Measurements from ENCODE around the gene FAN1. TPM values are rescaled to one million over a fixed set of nuclear protein-coding genes. Genes with fewer than 3 reads are reported as not detected.

FAN1 gene
- total and polyA plus RNA-seq, 9 of the 15 experiments (the other 6 are each of a cell fraction or from before 2014, with no cell fraction given), result 1.5 to 16.8 (median 12.0) TPM

- TF ChIP-seq E4F1 (CRISPR knock-in tag; IDR thresholded peaks at IDR 0.05; ENCODE audit: borderline replicate concordance) (no peak), SMARCE1 (IDR thresholded peaks at IDR 0.05) (no peak)
These were observed 8.1 kb upstream of the FAN1 start (continued) for GRCh38 chr15:30895461-30896210.

GRCh38 chr15:30896211-30896606, 7.5 kb upstream of the FAN1 start:
- Histone ChIP-seq H3K27ac (ENCODE audit: extremely low read depth, low read depth, low read length) (no peak overlapping the region), H3K4me3 (no peak overlapping the region), H3K9me3 (replicated peaks; ENCODE audit: control insufficient read depth, insufficient read depth, low read depth, low read length) (no peaks in the 10 kb centered on the region), H3K36me3 (ENCODE audit: control insufficient read depth, insufficient read depth, low read length) (no peaks in the 10 kb centered on the region), H3K9ac (ENCODE audit: insufficient read depth in 1 of 2, low read depth in 2 of 2, low read length in 2 of 2) (no peak overlapping the region), H4K20me1 (replicated peaks; ENCODE audit: control insufficient read depth, insufficient read depth, low read length) (no peaks in the 10 kb centered on the region), H3K27me3 (ENCODE audit: control insufficient read depth in 2 of 2, insufficient read depth in 2 of 2, low read length in 2 of 2) (peaks cover 0 to 4% of the 10 kb centered on the region in 2 experiments; a peak in 3 of 5 replicates), H3K4me2 (ENCODE audit: insufficient read depth, low read length) (no peak overlapping the region), H3K9me1 (ENCODE audit: control insufficient read depth, insufficient read depth, low read length) (no peaks in the 10 kb centered on the region), H2AFZ (ENCODE audit: low read depth, low read length) (no peak overlapping the region), H3K4me1 (replicated peaks in 1 of 2; ENCODE audit: control insufficient read depth in 2 of 2, insufficient read depth in 2 of 2, low read length in 2 of 2) (no peaks in the 10 kb centered on the region; a peak in 1 of 5 replicates), H3K79me2 (ENCODE audit: control insufficient read depth, insufficient read depth, low read length) (no peaks in the 10 kb centered on the region)
- in situ Hi-C loops (cut with MboI) (no loop called here), intact Hi-C loops (cut with micrococcal nuclease) (no loop called here)
- no TSS peak for BruUV-seq (replicated peaks)
- 39% methylated on average over 12 of the region's 12 CpGs for WGBS (ENCODE audit: insufficient coverage, low coverage, missing lambda C conversion rate)
- no peak for DNase-seq (ENCODE audit: extremely low read depth in 1 of 4, low spot score in 3 of 4)
- no peak for TF ChIP-seq JUND (IDR thresholded peaks at IDR 0.05; ENCODE audit: borderline replicate concordance, low read depth, low read length)
- no peak for TF ChIP-seq JUND (tag; IDR thresholded peaks at IDR 0.05; ENCODE audit: borderline replicate concordance, low read depth, low read length)
- no peak for TF ChIP-seq ZNF282 (CRISPR knock-in tag; IDR thresholded peaks at IDR 0.05)
- TF ChIP-seq ZNF24 (IDR thresholded peaks at IDR 0.05), result no peak
- no peak for TF ChIP-seq TCF7L2 (IDR thresholded peaks at IDR 0.05; ENCODE audit: low read depth, low read length)
- TF ChIP-seq SREBF2 (CRISPR knock-in tag; IDR thresholded peaks at IDR 0.05), result no peak
- FAIRE-seq, result no peak
- ChIA-PET POLR2A (interaction anchor here (0.6 kb wide), 1 partner anchor 152 kb away, joined by 3 read pairs; no protein-coding TSS in a partner anchor), CTCF (ENCODE audit: low intra/inter-chr PET ratio) (no interaction called here)
- no peak for ATAC-seq
